K562 (cell line): Measurements from ENCODE around the gene MTERF2. TPM values are rescaled to one million over a fixed set of nuclear protein-coding genes. Genes with fewer than 3 reads are reported as not detected.

Experiments
- MYBL2 ChIP-seq, 2 experiments: fragments of 450-650 bp in 1 of 2; sonication (generic) in 1 of 2; formaldehyde crosslinking in 1 of 2; IDR thresholded peaks; 2 replicates each; pipeline versions ENCODE4 v1.6.1 to v1.8.1; 2017 to 2022; ENCODE audit warnings: borderline replicate concordance in 1 of 2, inconsistent platforms in 1 of 2, low read depth in 1 of 2, mild to moderate bottlenecking in 1 of 2, missing genetic modification reagents in 1 of 2, moderate library complexity in 1 of 2
- PML ChIP-seq: IDR thresholded peaks from 2 replicates; pipeline ENCODE4 v1.6.1; 2012; ENCODE audit warnings: low read length, inconsistent platforms
- PYGO2 ChIP-seq: fragments of 450-650 bp; IDR thresholded peaks from 2 replicates; pipeline ENCODE4 v1.6.1; 2016; ENCODE audit warnings: mild to moderate bottlenecking, missing genetic modification characterization, moderate library complexity, missing compliant biosample characterization
- RCOR1 ChIP-seq, 2 experiments: IDR thresholded peaks; 2 replicates each; pipeline ENCODE4 v1.6.1; 2012; ENCODE audit warnings: low read depth in 2 of 2, low read length in 2 of 2, borderline replicate concordance in 1 of 2, improper control_type of control experiment in 1 of 2
- polyA plus RNA-seq, 8 experiments: library from polyadenylated mRNA; depleted of rRNA in 4 of 8; stranded (reverse) in 5 of 8; unstranded in 3 of 8; fragments of >200 nt; fragmentation: Nextera tagmentation in 2 of 8; fragmentation: Illumina TruSeq in 1 of 8; extraction: Ambion mirVana in 2 of 8; extraction: Trizol in 1 of 8; gene quantifications; 2 replicates each; pipeline versions ENCODE4 v1.2.1 to v1.2.3, GENCODE V29; 2011 to 2014; ENCODE audit warnings: inconsistent platforms in 1 of 8, missing spikeins in 1 of 8
- total RNA-seq, 7 experiments: library from RNA; depleted of rRNA in 6 of 7; stranded (reverse); fragments of >200 nt in 6 of 7; fragmentation: Illumina TruSeq in 2 of 7; extraction: Trizol in 2 of 7; gene quantifications; 2 replicates each; pipeline versions ENCODE4 v1.2.1 to v1.2.3, GENCODE V29; 2011 to 2021; ENCODE audit warnings: low replicate concordance in 1 of 7
- TF ChIP-seq, protein P1 (sequence below): fragments of 450-650 bp; IDR thresholded peaks from 2 replicates; pipeline ENCODE4 v1.6.1; 2016; ENCODE audit warnings: mild to moderate bottlenecking, moderate library complexity
- TF ChIP-seq, protein P2 (sequence below), 2 experiments: IDR thresholded peaks; 2 replicates each; pipeline ENCODE4 v1.6.1; 2011; ENCODE audit warnings: borderline replicate concordance in 1 of 2, control low read depth in 1 of 2, low read depth in 1 of 2, low read length in 1 of 2, mild to moderate bottlenecking in 1 of 2, mixed read lengths in 1 of 2, moderate library complexity in 1 of 2; ENCODE audit not compliant: insufficient read depth in 1 of 2, insufficient read length in 1 of 2, poor library complexity in 1 of 2, severe bottlenecking in 1 of 2; ENCODE audit errors: extremely low read depth in 1 of 2
- TF ChIP-seq, protein P3 (sequence below): fragments of 200-800 bp; sonication (Bioruptor generic); IDR thresholded peaks from 2 replicates; pipeline ENCODE4 v1.6.1; 2017; ENCODE audit warnings: missing genetic modification characterization, missing compliant biosample characterization
- TF ChIP-seq, protein P4 (sequence below), 3 experiments: IDR thresholded peaks in 2 of 3; conservative IDR thresholded peaks in 1 of 3; 2 replicates each; pipeline ENCODE4 v1.5.1; 2011 to 2012; ENCODE audit warnings: low read length in 3 of 3, mild to moderate bottlenecking in 3 of 3, control low read depth in 2 of 3, improper control_type of control experiment in 1 of 3, inconsistent platforms in 1 of 3, low read depth in 1 of 3, mixed read lengths in 1 of 3, moderate library complexity in 1 of 3; ENCODE audit not compliant: insufficient read depth in 2 of 3

The MTERF2 gene
- total and polyA plus RNA-seq, 9 of the 15 experiments (the other 6 are each of a cell fraction or from before 2014, with no cell fraction given): 10.0 to 63.2 (median 33.2) TPM

DNA sequence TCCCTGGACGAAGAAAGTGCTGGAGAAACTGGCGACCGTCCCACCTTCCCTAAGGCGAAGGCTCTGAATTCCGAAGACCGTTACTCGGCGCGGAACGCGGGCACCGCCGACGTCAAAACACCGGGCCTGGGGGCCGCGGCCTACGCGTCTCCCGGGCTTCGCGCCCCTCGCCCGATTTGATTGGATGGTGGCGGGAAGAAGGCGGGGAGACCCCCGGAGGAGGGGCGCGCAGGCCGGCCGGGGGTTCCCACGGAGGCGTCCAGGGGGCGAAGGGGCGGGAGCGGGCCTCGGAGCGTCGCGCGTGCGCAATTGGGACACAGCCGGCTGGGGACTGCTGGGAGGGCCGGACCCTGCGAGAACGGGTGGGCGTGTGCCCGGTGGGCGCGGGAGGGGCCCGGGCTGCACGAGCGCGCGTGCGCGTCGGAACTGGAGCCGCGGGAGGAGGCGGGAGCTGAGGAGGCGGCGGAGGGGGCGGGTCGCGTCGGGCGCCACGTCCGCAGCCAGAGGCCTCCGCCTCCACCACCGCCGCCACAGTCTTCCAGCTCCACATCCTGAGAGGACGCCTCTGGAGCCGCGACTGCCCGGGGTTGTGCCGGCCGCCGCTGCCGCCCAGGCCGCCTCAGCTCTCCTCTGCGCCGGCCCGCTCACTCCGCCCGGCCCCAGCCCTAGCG, 31.4 kb downstream of the MTERF2 start, which contains the start of gene TMEM263 (continued):
- TF ChIP-seq, protein P1, sequence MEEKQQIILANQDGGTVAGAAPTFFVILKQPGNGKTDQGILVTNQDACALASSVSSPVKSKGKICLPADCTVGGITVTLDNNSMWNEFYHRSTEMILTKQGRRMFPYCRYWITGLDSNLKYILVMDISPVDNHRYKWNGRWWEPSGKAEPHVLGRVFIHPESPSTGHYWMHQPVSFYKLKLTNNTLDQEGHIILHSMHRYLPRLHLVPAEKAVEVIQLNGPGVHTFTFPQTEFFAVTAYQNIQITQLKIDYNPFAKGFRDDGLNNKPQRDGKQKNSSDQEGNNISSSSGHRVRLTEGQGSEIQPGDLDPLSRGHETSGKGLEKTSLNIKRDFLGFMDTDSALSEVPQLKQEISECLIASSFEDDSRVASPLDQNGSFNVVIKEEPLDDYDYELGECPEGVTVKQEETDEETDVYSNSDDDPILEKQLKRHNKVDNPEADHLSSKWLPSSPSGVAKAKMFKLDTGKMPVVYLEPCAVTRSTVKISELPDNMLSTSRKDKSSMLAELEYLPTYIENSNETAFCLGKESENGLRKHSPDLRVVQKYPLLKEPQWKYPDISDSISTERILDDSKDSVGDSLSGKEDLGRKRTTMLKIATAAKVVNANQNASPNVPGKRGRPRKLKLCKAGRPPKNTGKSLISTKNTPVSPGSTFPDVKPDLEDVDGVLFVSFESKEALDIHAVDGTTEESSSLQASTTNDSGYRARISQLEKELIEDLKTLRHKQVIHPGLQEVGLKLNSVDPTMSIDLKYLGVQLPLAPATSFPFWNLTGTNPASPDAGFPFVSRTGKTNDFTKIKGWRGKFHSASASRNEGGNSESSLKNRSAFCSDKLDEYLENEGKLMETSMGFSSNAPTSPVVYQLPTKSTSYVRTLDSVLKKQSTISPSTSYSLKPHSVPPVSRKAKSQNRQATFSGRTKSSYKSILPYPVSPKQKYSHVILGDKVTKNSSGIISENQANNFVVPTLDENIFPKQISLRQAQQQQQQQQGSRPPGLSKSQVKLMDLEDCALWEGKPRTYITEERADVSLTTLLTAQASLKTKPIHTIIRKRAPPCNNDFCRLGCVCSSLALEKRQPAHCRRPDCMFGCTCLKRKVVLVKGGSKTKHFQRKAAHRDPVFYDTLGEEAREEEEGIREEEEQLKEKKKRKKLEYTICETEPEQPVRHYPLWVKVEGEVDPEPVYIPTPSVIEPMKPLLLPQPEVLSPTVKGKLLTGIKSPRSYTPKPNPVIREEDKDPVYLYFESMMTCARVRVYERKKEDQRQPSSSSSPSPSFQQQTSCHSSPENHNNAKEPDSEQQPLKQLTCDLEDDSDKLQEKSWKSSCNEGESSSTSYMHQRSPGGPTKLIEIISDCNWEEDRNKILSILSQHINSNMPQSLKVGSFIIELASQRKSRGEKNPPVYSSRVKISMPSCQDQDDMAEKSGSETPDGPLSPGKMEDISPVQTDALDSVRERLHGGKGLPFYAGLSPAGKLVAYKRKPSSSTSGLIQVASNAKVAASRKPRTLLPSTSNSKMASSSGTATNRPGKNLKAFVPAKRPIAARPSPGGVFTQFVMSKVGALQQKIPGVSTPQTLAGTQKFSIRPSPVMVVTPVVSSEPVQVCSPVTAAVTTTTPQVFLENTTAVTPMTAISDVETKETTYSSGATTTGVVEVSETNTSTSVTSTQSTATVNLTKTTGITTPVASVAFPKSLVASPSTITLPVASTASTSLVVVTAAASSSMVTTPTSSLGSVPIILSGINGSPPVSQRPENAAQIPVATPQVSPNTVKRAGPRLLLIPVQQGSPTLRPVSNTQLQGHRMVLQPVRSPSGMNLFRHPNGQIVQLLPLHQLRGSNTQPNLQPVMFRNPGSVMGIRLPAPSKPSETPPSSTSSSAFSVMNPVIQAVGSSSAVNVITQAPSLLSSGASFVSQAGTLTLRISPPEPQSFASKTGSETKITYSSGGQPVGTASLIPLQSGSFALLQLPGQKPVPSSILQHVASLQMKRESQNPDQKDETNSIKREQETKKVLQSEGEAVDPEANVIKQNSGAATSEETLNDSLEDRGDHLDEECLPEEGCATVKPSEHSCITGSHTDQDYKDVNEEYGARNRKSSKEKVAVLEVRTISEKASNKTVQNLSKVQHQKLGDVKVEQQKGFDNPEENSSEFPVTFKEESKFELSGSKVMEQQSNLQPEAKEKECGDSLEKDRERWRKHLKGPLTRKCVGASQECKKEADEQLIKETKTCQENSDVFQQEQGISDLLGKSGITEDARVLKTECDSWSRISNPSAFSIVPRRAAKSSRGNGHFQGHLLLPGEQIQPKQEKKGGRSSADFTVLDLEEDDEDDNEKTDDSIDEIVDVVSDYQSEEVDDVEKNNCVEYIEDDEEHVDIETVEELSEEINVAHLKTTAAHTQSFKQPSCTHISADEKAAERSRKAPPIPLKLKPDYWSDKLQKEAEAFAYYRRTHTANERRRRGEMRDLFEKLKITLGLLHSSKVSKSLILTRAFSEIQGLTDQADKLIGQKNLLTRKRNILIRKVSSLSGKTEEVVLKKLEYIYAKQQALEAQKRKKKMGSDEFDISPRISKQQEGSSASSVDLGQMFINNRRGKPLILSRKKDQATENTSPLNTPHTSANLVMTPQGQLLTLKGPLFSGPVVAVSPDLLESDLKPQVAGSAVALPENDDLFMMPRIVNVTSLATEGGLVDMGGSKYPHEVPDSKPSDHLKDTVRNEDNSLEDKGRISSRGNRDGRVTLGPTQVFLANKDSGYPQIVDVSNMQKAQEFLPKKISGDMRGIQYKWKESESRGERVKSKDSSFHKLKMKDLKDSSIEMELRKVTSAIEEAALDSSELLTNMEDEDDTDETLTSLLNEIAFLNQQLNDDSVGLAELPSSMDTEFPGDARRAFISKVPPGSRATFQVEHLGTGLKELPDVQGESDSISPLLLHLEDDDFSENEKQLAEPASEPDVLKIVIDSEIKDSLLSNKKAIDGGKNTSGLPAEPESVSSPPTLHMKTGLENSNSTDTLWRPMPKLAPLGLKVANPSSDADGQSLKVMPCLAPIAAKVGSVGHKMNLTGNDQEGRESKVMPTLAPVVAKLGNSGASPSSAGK: peak; percentile 92; the same call in 1 of the 2 replicates
- TF ChIP-seq, protein P2, sequence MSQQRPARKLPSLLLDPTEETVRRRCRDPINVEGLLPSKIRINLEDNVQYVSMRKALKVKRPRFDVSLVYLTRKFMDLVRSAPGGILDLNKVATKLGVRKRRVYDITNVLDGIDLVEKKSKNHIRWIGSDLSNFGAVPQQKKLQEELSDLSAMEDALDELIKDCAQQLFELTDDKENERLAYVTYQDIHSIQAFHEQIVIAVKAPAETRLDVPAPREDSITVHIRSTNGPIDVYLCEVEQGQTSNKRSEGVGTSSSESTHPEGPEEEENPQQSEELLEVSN (IDR thresholded peaks at IDR 0.05; ENCODE audit: borderline replicate concordance in 1 of 2, extremely low read depth in 1 of 2, insufficient read depth in 1 of 2, insufficient read length in 1 of 2, low read depth in 1 of 2, low read length in 1 of 2, poor library complexity in 1 of 2, severe bottlenecking in 1 of 2): peak; percentile 89 to 91
- TF ChIP-seq, protein P3, sequence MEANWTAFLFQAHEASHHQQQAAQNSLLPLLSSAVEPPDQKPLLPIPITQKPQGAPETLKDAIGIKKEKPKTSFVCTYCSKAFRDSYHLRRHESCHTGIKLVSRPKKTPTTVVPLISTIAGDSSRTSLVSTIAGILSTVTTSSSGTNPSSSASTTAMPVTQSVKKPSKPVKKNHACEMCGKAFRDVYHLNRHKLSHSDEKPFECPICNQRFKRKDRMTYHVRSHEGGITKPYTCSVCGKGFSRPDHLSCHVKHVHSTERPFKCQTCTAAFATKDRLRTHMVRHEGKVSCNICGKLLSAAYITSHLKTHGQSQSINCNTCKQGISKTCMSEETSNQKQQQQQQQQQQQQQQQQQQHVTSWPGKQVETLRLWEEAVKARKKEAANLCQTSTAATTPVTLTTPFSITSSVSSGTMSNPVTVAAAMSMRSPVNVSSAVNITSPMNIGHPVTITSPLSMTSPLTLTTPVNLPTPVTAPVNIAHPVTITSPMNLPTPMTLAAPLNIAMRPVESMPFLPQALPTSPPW (CRISPR knock-in tag): peak; percentile 97
- TF ChIP-seq MYBL2 (IDR thresholded peaks at IDR 0.05; ENCODE audit: low read depth) (peak; percentile 71), MYBL2 (CRISPR knock-in tag; IDR thresholded peaks at IDR 0.05; ENCODE audit: borderline replicate concordance) (no peak), PYGO2 (tag) (no peak), PML (0 out of 2 replicates have a peak, but pooled peaks have one; percentile 49), RCOR1 (IDR thresholded peaks at IDR 0.05; ENCODE audit: borderline replicate concordance in 1 of 2, low read depth in 2 of 2, low read length in 2 of 2) (0 out of 4 replicates have a peak, but pooled peaks of 1 of the 2 experiments have one; percentile 7)
- TF ChIP-seq, protein P4, sequence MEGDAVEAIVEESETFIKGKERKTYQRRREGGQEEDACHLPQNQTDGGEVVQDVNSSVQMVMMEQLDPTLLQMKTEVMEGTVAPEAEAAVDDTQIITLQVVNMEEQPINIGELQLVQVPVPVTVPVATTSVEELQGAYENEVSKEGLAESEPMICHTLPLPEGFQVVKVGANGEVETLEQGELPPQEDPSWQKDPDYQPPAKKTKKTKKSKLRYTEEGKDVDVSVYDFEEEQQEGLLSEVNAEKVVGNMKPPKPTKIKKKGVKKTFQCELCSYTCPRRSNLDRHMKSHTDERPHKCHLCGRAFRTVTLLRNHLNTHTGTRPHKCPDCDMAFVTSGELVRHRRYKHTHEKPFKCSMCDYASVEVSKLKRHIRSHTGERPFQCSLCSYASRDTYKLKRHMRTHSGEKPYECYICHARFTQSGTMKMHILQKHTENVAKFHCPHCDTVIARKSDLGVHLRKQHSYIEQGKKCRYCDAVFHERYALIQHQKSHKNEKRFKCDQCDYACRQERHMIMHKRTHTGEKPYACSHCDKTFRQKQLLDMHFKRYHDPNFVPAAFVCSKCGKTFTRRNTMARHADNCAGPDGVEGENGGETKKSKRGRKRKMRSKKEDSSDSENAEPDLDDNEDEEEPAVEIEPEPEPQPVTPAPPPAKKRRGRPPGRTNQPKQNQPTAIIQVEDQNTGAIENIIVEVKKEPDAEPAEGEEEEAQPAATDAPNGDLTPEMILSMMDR (IDR thresholded peaks at IDR 0.05 in 2 of 3, conservative IDR thresholded peaks at IDR 0.05 in 1 of 3; ENCODE audit: insufficient read depth in 2 of 3, low read depth in 1 of 3, low read length in 3 of 3): 0 out of 6 replicates have a peak, but pooled peaks of 1 of the 3 experiments have one; percentile 13
